ENCODE results near the gene PALS1.

- TF ChIP-seq CTCF (IDR thresholded peaks at IDR 0.05; ENCODE audit: poor library complexity, severe bottlenecking): no peak
- TF ChIP-seq EZH2 (IDR thresholded peaks at IDR 0.05; ENCODE audit: borderline replicate concordance, insufficient read depth, low read length, poor library complexity, severe bottlenecking): no peak
These were observed 28.2 kb downstream of the PALS1 start for GRCh38 chr14:67269298-67270060.
